ENCODE measurements around the gene PIK3C2G. TPM values are rescaled to one million over a fixed set of nuclear protein-coding genes. Genes with fewer than 3 reads are reported as not detected.

The PIK3C2G gene
- polyA plus RNA-seq, 2 donors = 1.8 to 2.1 TPM

GRCh38 chr12:18546399-18546798 is 285.1 kb downstream of the PIK3C2G start:
- no peaks in the 10 kb centered on the region for H3K9me3 ChIP-seq (ENCODE audit: control insufficient read depth in 2 of 2, insufficient read depth in 1 of 2, low read depth in 1 of 2, low read length in 1 of 2)
- no peaks in the 10 kb centered on the region for H3K36me3 ChIP-seq (ENCODE audit: control insufficient read depth in 2 of 2, insufficient read depth in 2 of 2, low read length in 1 of 2)
- no peaks in the 10 kb centered on the region for H3K4me1 ChIP-seq (ENCODE audit: control insufficient read depth in 2 of 2, insufficient read depth in 2 of 2, low read length in 1 of 2)
- 82 to 85% methylated on average over 1 of the region's 1 CpG for WGBS, 2 donors
- H3K4me3 ChIP-seq (ENCODE audit: low read depth in 1 of 2, low read length in 2 of 2) = no peak overlapping the region
- H3K27ac ChIP-seq (ENCODE audit: low read depth in 2 of 2, low read length in 1 of 2) = no peak overlapping the region
- no peaks in the 10 kb centered on the region for H3K27me3 ChIP-seq (ENCODE audit: control insufficient read depth in 1 of 2, insufficient read depth in 2 of 2, low read length in 2 of 2)

DNA sequence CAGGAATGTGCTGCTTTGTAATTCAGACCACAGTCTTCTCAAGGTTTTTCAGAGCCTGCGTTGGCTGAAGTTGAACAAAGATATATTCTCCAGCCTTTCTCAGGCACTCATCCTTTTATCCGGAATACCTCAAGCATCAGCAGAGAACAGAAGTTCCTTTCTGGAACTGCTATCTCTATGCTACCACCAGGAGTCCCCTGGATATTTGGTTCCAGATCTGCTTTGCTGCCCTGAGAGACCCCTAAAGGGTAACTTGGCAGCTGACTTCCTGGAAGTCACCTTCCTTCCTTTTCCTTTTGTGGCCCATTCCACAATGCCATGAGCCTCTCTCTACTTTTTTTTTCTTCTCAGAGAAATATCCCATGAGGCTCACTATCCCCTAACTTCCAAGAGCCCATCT is 288.3 kb downstream of the PIK3C2G start:
- 91 to 92% methylated on average over 2 of the region's 2 CpGs for WGBS, 2 donors
- no peaks in the 10 kb centered on the region for H3K4me1 ChIP-seq (ENCODE audit: control insufficient read depth in 2 of 2, insufficient read depth in 2 of 2, low read length in 1 of 2)
- no peak overlapping the region for H3K27ac ChIP-seq (ENCODE audit: low read depth in 2 of 2, low read length in 1 of 2)
- H3K9me3 ChIP-seq (ENCODE audit: control insufficient read depth in 2 of 2, insufficient read depth in 1 of 2, low read depth in 1 of 2, low read length in 1 of 2) = no peaks in the 10 kb centered on the region
- no peaks in the 10 kb centered on the region for H3K27me3 ChIP-seq (ENCODE audit: control insufficient read depth in 1 of 2, insufficient read depth in 2 of 2, low read length in 2 of 2)
- no peaks in the 10 kb centered on the region for H3K36me3 ChIP-seq (ENCODE audit: control insufficient read depth in 2 of 2, insufficient read depth in 2 of 2, low read length in 1 of 2)
- H3K4me3 ChIP-seq (ENCODE audit: low read depth in 1 of 2, low read length in 2 of 2) = no peak overlapping the region

- no peak overlapping the region for H3K4me3 ChIP-seq (ENCODE audit: low read depth in 1 of 2, low read length in 2 of 2)
- no peaks in the 10 kb centered on the region for H3K4me1 ChIP-seq (ENCODE audit: control insufficient read depth in 2 of 2, insufficient read depth in 2 of 2, low read length in 1 of 2)
- H3K36me3 ChIP-seq (ENCODE audit: control insufficient read depth in 2 of 2, insufficient read depth in 2 of 2, low read length in 1 of 2) = no peaks in the 10 kb centered on the region
- 81 to 88% methylated on average over 1 of the region's 1 CpG for WGBS, 2 donors
- no peak overlapping the region for H3K27ac ChIP-seq (ENCODE audit: low read depth in 2 of 2, low read length in 1 of 2)
- no peaks in the 10 kb centered on the region for H3K9me3 ChIP-seq (ENCODE audit: control insufficient read depth in 2 of 2, insufficient read depth in 1 of 2, low read depth in 1 of 2, low read length in 1 of 2)
- no peaks in the 10 kb centered on the region for H3K27me3 ChIP-seq (ENCODE audit: control insufficient read depth in 1 of 2, insufficient read depth in 2 of 2, low read length in 2 of 2)
These were observed 289.8 kb downstream of the PIK3C2G start for GRCh38 chr12:18551106-18551505.

GRCh38 chr12:18551701-18552100 is 290.4 kb downstream of the PIK3C2G start:
- H3K36me3 ChIP-seq (ENCODE audit: control insufficient read depth in 2 of 2, insufficient read depth in 2 of 2, low read length in 1 of 2) = no peaks in the 10 kb centered on the region
- no peaks in the 10 kb centered on the region for H3K27me3 ChIP-seq (ENCODE audit: control insufficient read depth in 1 of 2, insufficient read depth in 2 of 2, low read length in 2 of 2)
- H3K27ac ChIP-seq (ENCODE audit: low read depth in 2 of 2, low read length in 1 of 2) = no peak overlapping the region
- no peak overlapping the region for H3K4me3 ChIP-seq (ENCODE audit: low read depth in 1 of 2, low read length in 2 of 2)
- no peaks in the 10 kb centered on the region for H3K9me3 ChIP-seq (ENCODE audit: control insufficient read depth in 2 of 2, insufficient read depth in 1 of 2, low read depth in 1 of 2, low read length in 1 of 2)
- no peaks in the 10 kb centered on the region for H3K4me1 ChIP-seq (ENCODE audit: control insufficient read depth in 2 of 2, insufficient read depth in 2 of 2, low read length in 1 of 2)
- WGBS, 2 donors = 71 to 72% methylated on average over 3 of the region's 3 CpGs

DNA sequence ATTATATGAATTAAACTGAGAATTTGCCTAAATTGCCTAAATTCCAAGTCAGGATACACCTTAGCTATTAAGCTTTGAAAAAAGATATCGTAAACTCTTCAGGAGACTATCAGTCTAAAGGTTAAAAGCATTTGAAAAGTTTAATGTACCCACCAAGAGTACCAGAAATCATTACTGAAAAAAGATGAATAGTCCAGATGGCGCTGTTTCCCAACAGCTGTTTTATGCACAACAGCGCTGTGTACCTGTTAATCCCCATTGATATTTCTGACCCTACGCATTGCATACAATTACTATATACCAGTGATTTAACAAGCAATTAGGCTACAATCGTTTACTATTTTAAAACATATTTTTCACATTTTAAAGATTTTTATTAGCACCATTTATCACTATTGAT is 291.5 kb downstream of the PIK3C2G start:
- Histone ChIP-seq H3K4me1 (ENCODE audit: control insufficient read depth in 2 of 2, insufficient read depth in 2 of 2, low read length in 1 of 2) (no peaks in the 10 kb centered on the region), H3K9me3 (ENCODE audit: control insufficient read depth in 2 of 2, insufficient read depth in 1 of 2, low read depth in 1 of 2, low read length in 1 of 2) (no peaks in the 10 kb centered on the region), H3K36me3 (ENCODE audit: control insufficient read depth in 2 of 2, insufficient read depth in 2 of 2, low read length in 1 of 2) (no peaks in the 10 kb centered on the region), H3K4me3 (ENCODE audit: low read depth in 1 of 2, low read length in 2 of 2) (no peak overlapping the region), H3K27ac (ENCODE audit: low read depth in 2 of 2, low read length in 1 of 2) (no peak overlapping the region), H3K27me3 (ENCODE audit: control insufficient read depth in 1 of 2, insufficient read depth in 2 of 2, low read length in 2 of 2) (no peaks in the 10 kb centered on the region)
- WGBS, 2 donors = 88 to 94% methylated on average over 5 of the region's 5 CpGs

GRCh38 chr12:18556161-18556560 is 294.8 kb downstream of the PIK3C2G start:
- Histone ChIP-seq H3K4me3 (ENCODE audit: low read depth in 1 of 2, low read length in 2 of 2) (no peak overlapping the region), H3K9me3 (ENCODE audit: control insufficient read depth in 2 of 2, insufficient read depth in 1 of 2, low read depth in 1 of 2, low read length in 1 of 2) (no peaks in the 10 kb centered on the region), H3K27me3 (ENCODE audit: control insufficient read depth in 1 of 2, insufficient read depth in 2 of 2, low read length in 2 of 2) (no peaks in the 10 kb centered on the region), H3K36me3 (ENCODE audit: control insufficient read depth in 2 of 2, insufficient read depth in 2 of 2, low read length in 1 of 2) (no peaks in the 10 kb centered on the region), H3K27ac (ENCODE audit: low read depth in 2 of 2, low read length in 1 of 2) (no peak overlapping the region), H3K4me1 (ENCODE audit: control insufficient read depth in 2 of 2, insufficient read depth in 2 of 2, low read length in 1 of 2) (no peaks in the 10 kb centered on the region)
- WGBS, 2 donors = 60 to 75% methylated on average over 2 of the region's 2 CpGs

DNA sequence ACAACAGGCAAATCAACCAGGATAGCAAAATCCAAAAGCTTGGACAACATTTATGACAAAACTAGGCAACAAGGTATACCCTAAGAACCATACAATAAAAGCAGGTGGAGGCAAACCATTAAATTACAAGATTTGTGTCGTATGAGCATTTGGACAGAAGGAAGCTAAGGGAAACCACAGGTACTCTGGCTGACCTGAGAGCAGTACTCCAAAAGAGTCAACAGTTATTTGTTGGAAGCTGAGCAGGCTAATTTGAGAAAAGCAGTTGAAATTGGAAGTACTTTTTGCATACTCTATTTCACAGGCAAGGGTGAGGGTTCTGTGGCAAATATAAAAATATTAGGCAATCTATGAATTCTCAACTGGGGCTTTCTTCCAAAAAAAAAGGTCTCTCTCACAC is 297.9 kb downstream of the PIK3C2G start:
- no peaks in the 10 kb centered on the region for H3K27me3 ChIP-seq (ENCODE audit: control insufficient read depth in 1 of 2, insufficient read depth in 2 of 2, low read length in 2 of 2)
- no peaks in the 10 kb centered on the region for H3K9me3 ChIP-seq (ENCODE audit: control insufficient read depth in 2 of 2, insufficient read depth in 1 of 2, low read depth in 1 of 2, low read length in 1 of 2)
- 68 to 87% methylated on average over 1 of the region's 1 CpG for WGBS, 2 donors
- no peaks in the 10 kb centered on the region for H3K36me3 ChIP-seq (ENCODE audit: control insufficient read depth in 2 of 2, insufficient read depth in 2 of 2, low read length in 1 of 2)
- no peak overlapping the region for H3K27ac ChIP-seq (ENCODE audit: low read depth in 2 of 2, low read length in 1 of 2)
- no peak overlapping the region for H3K4me3 ChIP-seq (ENCODE audit: low read depth in 1 of 2, low read length in 2 of 2)
- no peaks in the 10 kb centered on the region for H3K4me1 ChIP-seq (ENCODE audit: control insufficient read depth in 2 of 2, insufficient read depth in 2 of 2, low read length in 1 of 2)

- no peaks in the 10 kb centered on the region for H3K36me3 ChIP-seq (ENCODE audit: control insufficient read depth in 2 of 2, insufficient read depth in 2 of 2, low read length in 1 of 2)
- WGBS, 2 donors = 67 to 74% methylated on average over 4 of the region's 4 CpGs
- no peaks in the 10 kb centered on the region for H3K4me1 ChIP-seq (ENCODE audit: control insufficient read depth in 2 of 2, insufficient read depth in 2 of 2, low read length in 1 of 2)
- H3K27me3 ChIP-seq (ENCODE audit: control insufficient read depth in 1 of 2, insufficient read depth in 2 of 2, low read length in 2 of 2) = no peaks in the 10 kb centered on the region
- H3K9me3 ChIP-seq (ENCODE audit: control insufficient read depth in 2 of 2, insufficient read depth in 1 of 2, low read depth in 1 of 2, low read length in 1 of 2) = no peaks in the 10 kb centered on the region
- H3K4me3 ChIP-seq (ENCODE audit: low read depth in 1 of 2, low read length in 2 of 2) = no peak overlapping the region
- no peak overlapping the region for H3K27ac ChIP-seq (ENCODE audit: low read depth in 2 of 2, low read length in 1 of 2)
These were observed 301.2 kb downstream of the PIK3C2G start for GRCh38 chr12:18562531-18562930.

GRCh38 chr12:18564306-18564705 is 303.0 kb downstream of the PIK3C2G start:
- Histone ChIP-seq H3K4me3 (ENCODE audit: low read depth in 1 of 2, low read length in 2 of 2) (no peak overlapping the region), H3K27me3 (ENCODE audit: control insufficient read depth in 1 of 2, insufficient read depth in 2 of 2, low read length in 2 of 2) (no peaks in the 10 kb centered on the region), H3K27ac (ENCODE audit: low read depth in 2 of 2, low read length in 1 of 2) (no peak overlapping the region), H3K4me1 (ENCODE audit: control insufficient read depth in 2 of 2, insufficient read depth in 2 of 2, low read length in 1 of 2) (no peaks in the 10 kb centered on the region), H3K9me3 (ENCODE audit: control insufficient read depth in 2 of 2, insufficient read depth in 1 of 2, low read depth in 1 of 2, low read length in 1 of 2) (no peaks in the 10 kb centered on the region), H3K36me3 (ENCODE audit: control insufficient read depth in 2 of 2, insufficient read depth in 2 of 2, low read length in 1 of 2) (no peaks in the 10 kb centered on the region)
- WGBS, 2 donors = 73 to 87% methylated on average over 1 of the region's 1 CpG

- no peak overlapping the region for H3K4me3 ChIP-seq (ENCODE audit: low read depth in 1 of 2, low read length in 2 of 2)
- no peak overlapping the region for H3K27ac ChIP-seq (ENCODE audit: low read depth in 2 of 2, low read length in 1 of 2)
- H3K9me3 ChIP-seq (ENCODE audit: control insufficient read depth in 2 of 2, insufficient read depth in 1 of 2, low read depth in 1 of 2, low read length in 1 of 2) = no peaks in the 10 kb centered on the region
- no peaks in the 10 kb centered on the region for H3K36me3 ChIP-seq (ENCODE audit: control insufficient read depth in 2 of 2, insufficient read depth in 2 of 2, low read length in 1 of 2)
- no peaks in the 10 kb centered on the region for H3K27me3 ChIP-seq (ENCODE audit: control insufficient read depth in 1 of 2, insufficient read depth in 2 of 2, low read length in 2 of 2)
- no peaks in the 10 kb centered on the region for H3K4me1 ChIP-seq (ENCODE audit: control insufficient read depth in 2 of 2, insufficient read depth in 2 of 2, low read length in 1 of 2)
- 64 to 79% methylated on average over 2 of the region's 2 CpGs for whole genome bisulfite sequencing, 2 donors
These were observed 306.5 kb downstream of the PIK3C2G start for GRCh38 chr12:18567787-18568186.
